ENCODE measurements around the gene DUS1L.

- TF ChIP-seq CTCF (IDR thresholded peaks at IDR 0.05), result no peak
- TF ChIP-seq POLR2A (IDR thresholded peaks at IDR 0.05), result no peak
These were observed 8.6 kb downstream of the DUS1L start for GRCh38 chr17:82056729-82057621.
